ENCODE measurements around the gene VLDLR. TPM values are rescaled to one million over a fixed set of nuclear protein-coding genes. Genes with fewer than 3 reads are reported as not detected.

The VLDLR gene
- total RNA-seq, 2 experiments from 2014 or later: 0.06 to 0.15 TPM

DNA sequence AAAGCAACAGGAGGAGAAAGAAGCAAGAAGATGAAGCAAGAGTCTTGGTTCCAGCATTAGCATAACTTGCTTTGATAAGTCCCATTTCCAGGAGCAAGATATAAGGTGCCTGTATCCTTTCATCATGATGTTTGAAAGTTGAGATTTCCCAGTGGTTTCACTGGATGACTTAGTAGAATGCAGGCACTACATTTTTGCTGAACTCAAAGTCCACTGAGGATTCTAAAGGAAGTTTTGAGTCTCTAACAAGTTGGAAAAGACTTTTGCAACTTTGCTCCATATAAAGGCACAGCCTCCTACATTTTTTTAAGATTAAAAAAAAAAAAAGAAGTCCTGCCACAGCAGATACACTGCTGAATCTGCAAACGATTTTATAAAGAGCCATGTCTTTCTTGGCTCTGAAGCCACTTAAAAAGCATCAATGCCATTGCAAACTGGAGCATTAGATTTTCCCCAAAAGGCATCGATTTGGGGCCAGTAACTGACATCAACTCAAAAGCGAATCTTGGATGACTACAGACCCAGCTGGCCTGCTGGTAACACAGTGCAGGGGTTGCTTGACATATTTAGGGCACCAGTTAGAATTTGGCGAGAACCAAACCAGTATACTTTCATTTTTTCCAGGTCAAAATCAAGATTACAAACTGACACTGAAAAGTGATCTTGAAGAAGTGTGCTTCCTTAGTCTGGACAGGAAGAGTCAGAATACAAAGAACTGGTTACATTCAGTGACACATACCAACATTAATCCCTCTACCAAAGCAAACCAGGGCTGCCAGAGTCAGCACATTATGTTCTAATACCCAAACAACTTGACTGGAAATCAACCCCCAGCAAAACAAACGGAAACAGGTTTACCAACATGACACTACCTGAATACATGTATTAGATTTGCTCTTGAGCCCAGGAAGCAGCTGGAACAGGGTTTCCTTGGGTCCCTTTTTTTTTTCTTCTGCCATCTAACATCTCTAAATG lies 56.6 kb downstream of the VLDLR start:
- H3K4me1 ChIP-seq (ENCODE audit: insufficient read depth, low read length, poor library complexity, severe bottlenecking): no peaks in the 10 kb centered on the region
- no peaks in the 10 kb centered on the region for H3K79me2 ChIP-seq (ENCODE audit: insufficient read depth, low read depth, low read length)
- CTCF ChIA-PET (ENCODE audit: unreplicated experiment): no interaction called here
- no peak overlapping the region for H3K4me2 ChIP-seq (ENCODE audit: low read length)
- no peaks in the 10 kb centered on the region for H3K9me3 ChIP-seq (ENCODE audit: low read length)
- TF ChIP-seq, protein P1, sequence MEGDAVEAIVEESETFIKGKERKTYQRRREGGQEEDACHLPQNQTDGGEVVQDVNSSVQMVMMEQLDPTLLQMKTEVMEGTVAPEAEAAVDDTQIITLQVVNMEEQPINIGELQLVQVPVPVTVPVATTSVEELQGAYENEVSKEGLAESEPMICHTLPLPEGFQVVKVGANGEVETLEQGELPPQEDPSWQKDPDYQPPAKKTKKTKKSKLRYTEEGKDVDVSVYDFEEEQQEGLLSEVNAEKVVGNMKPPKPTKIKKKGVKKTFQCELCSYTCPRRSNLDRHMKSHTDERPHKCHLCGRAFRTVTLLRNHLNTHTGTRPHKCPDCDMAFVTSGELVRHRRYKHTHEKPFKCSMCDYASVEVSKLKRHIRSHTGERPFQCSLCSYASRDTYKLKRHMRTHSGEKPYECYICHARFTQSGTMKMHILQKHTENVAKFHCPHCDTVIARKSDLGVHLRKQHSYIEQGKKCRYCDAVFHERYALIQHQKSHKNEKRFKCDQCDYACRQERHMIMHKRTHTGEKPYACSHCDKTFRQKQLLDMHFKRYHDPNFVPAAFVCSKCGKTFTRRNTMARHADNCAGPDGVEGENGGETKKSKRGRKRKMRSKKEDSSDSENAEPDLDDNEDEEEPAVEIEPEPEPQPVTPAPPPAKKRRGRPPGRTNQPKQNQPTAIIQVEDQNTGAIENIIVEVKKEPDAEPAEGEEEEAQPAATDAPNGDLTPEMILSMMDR (conservative IDR thresholded peaks at IDR 0.05; ENCODE audit: low read length): no peak
- TF ChIP-seq EZH2phosphoT487 (IDR thresholded peaks at IDR 0.05; ENCODE audit: borderline replicate concordance, low read depth, low read length): no peak
- no TSS peak for BruUV-seq (replicated peaks)
- H3K36me3 ChIP-seq (ENCODE audit: insufficient read depth, low read length): no peaks in the 10 kb centered on the region
- POLR2A ChIA-PET: no interaction called here
- no peak overlapping the region for H2AFZ ChIP-seq (ENCODE audit: low read length)
- DNase-seq (ENCODE audit: low spot score): no peak
- intact Hi-C loops (cut with micrococcal nuclease; ENCODE audit: unreplicated experiment): no loop called here
- no peak overlapping the region for H3K4me3 ChIP-seq (ENCODE audit: low read depth, low read length, poor library complexity, severe bottlenecking)
- H3K27ac ChIP-seq (ENCODE audit: low read depth, low read length, poor library complexity, severe bottlenecking): no peak overlapping the region
- H3K9me2 ChIP-seq (ENCODE audit: insufficient read depth, low read length): no peaks in the 10 kb centered on the region
- H4K20me1 ChIP-seq (ENCODE audit: insufficient read depth, low read length): no peaks in the 10 kb centered on the region

DNA sequence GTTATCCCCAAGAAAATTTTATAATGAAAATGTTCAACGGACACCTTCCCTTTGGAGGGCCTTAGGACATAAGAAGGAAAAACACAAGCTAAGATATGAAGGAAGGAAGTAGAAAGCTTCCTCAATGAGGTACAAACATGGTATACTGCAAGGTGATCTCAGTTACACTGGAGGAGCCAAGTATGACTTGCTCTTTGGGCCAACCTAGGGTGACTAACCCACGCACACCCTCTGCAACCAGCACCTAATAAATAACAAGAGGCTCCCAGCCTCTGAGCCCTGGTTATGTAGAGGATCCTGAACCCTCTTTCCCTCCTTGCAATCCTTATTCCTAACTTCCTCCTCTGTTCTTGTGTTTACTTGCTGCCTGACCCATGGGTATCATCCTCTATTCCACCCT lies 57.4 kb downstream of the VLDLR start:
- ChIA-PET CTCF (ENCODE audit: unreplicated experiment) (no interaction called here), POLR2A (interaction anchor here (0.5 to 0.6 kb wide), 2 partner anchors 51 to 1400 kb away, joined by 3 to 4 read pairs; no protein-coding TSS in a partner anchor)
- no peaks in the 10 kb centered on the region for H3K9me2 ChIP-seq (ENCODE audit: insufficient read depth, low read length)
- no peaks in the 10 kb centered on the region for H3K4me1 ChIP-seq (ENCODE audit: insufficient read depth, low read length, poor library complexity, severe bottlenecking)
- TF ChIP-seq, protein P1 (conservative IDR thresholded peaks at IDR 0.05; ENCODE audit: low read length): no peak
- no peak for TF ChIP-seq EZH2phosphoT487 (IDR thresholded peaks at IDR 0.05; ENCODE audit: borderline replicate concordance, low read depth, low read length)
- no peak overlapping the region for H3K27ac ChIP-seq (ENCODE audit: low read depth, low read length, poor library complexity, severe bottlenecking)
- H3K79me2 ChIP-seq (ENCODE audit: insufficient read depth, low read depth, low read length): no peaks in the 10 kb centered on the region
- no peak overlapping the region for H3K4me3 ChIP-seq (ENCODE audit: low read depth, low read length, poor library complexity, severe bottlenecking)
- intact Hi-C loops (cut with micrococcal nuclease; ENCODE audit: unreplicated experiment): no loop called here
- H4K20me1 ChIP-seq (ENCODE audit: insufficient read depth, low read length): no peaks in the 10 kb centered on the region
- no peaks in the 10 kb centered on the region for H3K36me3 ChIP-seq (ENCODE audit: insufficient read depth, low read length)
- H3K4me2 ChIP-seq (ENCODE audit: low read length): no peak overlapping the region
- H2AFZ ChIP-seq (ENCODE audit: low read length): no peak overlapping the region
- BruUV-seq (replicated peaks): no TSS peak
- no peak for DNase-seq (ENCODE audit: low spot score)
- no peaks in the 10 kb centered on the region for H3K9me3 ChIP-seq (ENCODE audit: low read length)

DNA sequence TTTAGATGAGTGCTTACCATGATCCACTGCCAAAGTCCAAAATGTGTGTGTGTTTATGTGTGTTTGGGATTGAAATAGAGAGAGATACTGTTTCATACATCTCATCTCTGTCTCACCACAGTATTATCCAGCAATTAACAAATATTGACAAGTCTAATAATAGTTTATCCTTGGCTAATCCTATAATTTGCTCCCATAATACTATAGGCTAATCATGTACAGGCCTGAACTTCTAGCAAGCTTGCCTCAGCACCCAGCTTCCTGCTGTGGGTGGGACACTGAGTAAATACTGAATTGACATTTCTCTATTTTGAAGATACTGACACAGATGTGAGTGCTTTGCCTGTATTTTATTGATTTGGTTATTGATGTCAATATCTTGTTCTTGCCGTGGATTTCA lies 60.4 kb downstream of the VLDLR start:
- Histone ChIP-seq H3K4me1 (ENCODE audit: insufficient read depth, low read length, poor library complexity, severe bottlenecking) (no peaks in the 10 kb centered on the region), H3K9me3 (ENCODE audit: low read length) (no peaks in the 10 kb centered on the region)
- BruUV-seq (replicated peaks): no TSS peak

More for the DNA sequence above, 60.4 kb downstream of the VLDLR start:
- intact Hi-C loops (cut with micrococcal nuclease; ENCODE audit: unreplicated experiment): no loop called here
- H3K4me3 ChIP-seq (ENCODE audit: low read depth, low read length, poor library complexity, severe bottlenecking): no peak overlapping the region
- no peak overlapping the region for H3K27ac ChIP-seq (ENCODE audit: low read depth, low read length, poor library complexity, severe bottlenecking)
- CTCF ChIA-PET (ENCODE audit: unreplicated experiment): no interaction called here
- DNase-seq (ENCODE audit: low spot score): no peak
- no peak overlapping the region for H3K4me2 ChIP-seq (ENCODE audit: low read length)
- H3K79me2 ChIP-seq (ENCODE audit: insufficient read depth, low read depth, low read length): no peaks in the 10 kb centered on the region
- no peak overlapping the region for H2AFZ ChIP-seq (ENCODE audit: low read length)
- TF ChIP-seq, protein P1 (conservative IDR thresholded peaks at IDR 0.05; ENCODE audit: low read length): no peak
- no peak for TF ChIP-seq EZH2phosphoT487 (IDR thresholded peaks at IDR 0.05; ENCODE audit: borderline replicate concordance, low read depth, low read length)
- no peaks in the 10 kb centered on the region for H4K20me1 ChIP-seq (ENCODE audit: insufficient read depth, low read length)
- no peaks in the 10 kb centered on the region for H3K36me3 ChIP-seq (ENCODE audit: insufficient read depth, low read length)
- H3K9me2 ChIP-seq (ENCODE audit: insufficient read depth, low read length): no peaks in the 10 kb centered on the region
- POLR2A ChIA-PET: interaction anchor here (1.0 kb wide), 1 partner anchor 161 kb away, joined by 4 read pairs; no protein-coding TSS in a partner anchor

All from OCI-LY7 (cell line).